Mucosa of descending colon (tissue), 3 donors: Measurements from ENCODE around the gene OGFOD3. TPM values are rescaled to one million over a fixed set of nuclear protein-coding genes. Genes with fewer than 3 reads are reported as not detected.
"Not testable (repeated sequence)": the region's sequence is repeated elsewhere in the genome, so short reads cannot be mapped to it uniquely, and the experiment has no call there.

Experiments
- ATAC-seq: fragments of 200-7000 bp; cut with Tn5 transposase; one replicate; pipeline ENCODE4 v1.9.1; 2020; ENCODE audit warnings: mild to moderate bottlenecking, moderate library complexity
- DNase-seq, 3 donors: peaks; one replicate each; pipeline ENCODE4 v3.0.0-alpha.2; 2020
- H3K36me3 ChIP-seq: fragments of 200-600 bp; one replicate; pipeline ENCODE4 v1.8.0; 2021; ENCODE audit warnings: low read depth, mild to moderate bottlenecking
- H3K4me1 ChIP-seq: fragments of 200-600 bp; one replicate; pipeline ENCODE4 v1.8.0; 2021; ENCODE audit warnings: low read depth, mild to moderate bottlenecking
- H3K4me3 ChIP-seq: fragments of 200-600 bp; one replicate; pipeline ENCODE4 v1.8.0; 2021; ENCODE audit warnings: mild to moderate bottlenecking
- H3K9me3 ChIP-seq: fragments of 200-600 bp; one replicate; pipeline ENCODE4 v1.8.0; 2021; ENCODE audit warnings: mild to moderate bottlenecking
- CTCF ChIP-seq: fragments of 200-600 bp; IDR thresholded peaks from one replicate; pipeline ENCODE4 v1.8.0; 2022; ENCODE audit warnings: antibody characterized with exemption, mild to moderate bottlenecking
- intact Hi-C, 2 donors: fragments of 100-400 bp; cut with DNase I in 1 of 2; cut with micrococcal nuclease in 1 of 2; formaldehyde crosslinking; loops; one replicate each; pipeline versions ENCODE4 v1.11.0 to v1.11.1; 2022; cut with DNase I, micrococcal nuclease
- total RNA-seq, 3 donors: library from RNA; stranded (reverse); fragmentation: NEBNext Ultra II Directional in 2 of 3; extraction: Animal tissue kit (Norgen Biotek cat#: 25700) in 2 of 3; gene quantifications; one replicate each; pipeline versions ENCODE4 v1.2.1 to v1.2.4, GENCODE V29; 2021 to 2023
- donor health status: DM: no; HTN: no; CAD: no; lungs with moderate emphysema.
- donor health status: DM: no; HTN: no; CAD: no.
- donor health status: DM: no; HTN: yes; CAD: no.

Gene OGFOD3
- total RNA-seq, 3 donors from 2014 or later: 26.2 to 28.8 (median 26.2) TPM

- Histone ChIP-seq H3K4me1 (peaks cover 8% of the 10 kb centered on the region), H3K36me3 (no peaks in the 10 kb centered on the region), H3K4me3 (no peak overlapping the region), H3K9me3 (no peaks in the 10 kb centered on the region)
- ATAC-seq (no peak), DNase-seq (peak in 1 of 3 donors; percentile 19)
- no peak for TF ChIP-seq CTCF
- intact Hi-C loops: no loop called here
Observed at GRCh38 chr17:82376042-82376730, 42.2 kb downstream of the OGFOD3 start.

GRCh38 chr17:82375359-82376041, 42.9 kb downstream of the OGFOD3 start:
- peak in 1 of 3 donors; percentile 43 for DNase-seq
- Histone ChIP-seq H3K9me3 (no peaks in the 10 kb centered on the region), H3K4me1 (peaks cover 14% of the 10 kb centered on the region), H3K4me3 (no peak overlapping the region), H3K36me3 (no peaks in the 10 kb centered on the region)
- no peak for TF ChIP-seq CTCF
- no peak for ATAC-seq
- intact Hi-C loops: no loop called here

GRCh38 chr17:82374626-82375331, 43.6 kb downstream of the OGFOD3 start:
- peak in 1 of 3 donors; percentile 49 for DNase-seq
- no peaks in the 10 kb centered on the region for H3K9me3 ChIP-seq
- peaks cover 19% of the 10 kb centered on the region for H3K4me1 ChIP-seq
- no peak overlapping the region for H3K4me3 ChIP-seq
- TF ChIP-seq CTCF: no peak
- intact Hi-C loops: no loop called here
- ATAC-seq: no peak
- no peaks in the 10 kb centered on the region for H3K36me3 ChIP-seq

- no peak for TF ChIP-seq CTCF
- Histone ChIP-seq H3K36me3 (no peaks in the 10 kb centered on the region), H3K4me1 (peaks cover 19% of the 10 kb centered on the region), H3K4me3 (no peak overlapping the region), H3K9me3 (no peaks in the 10 kb centered on the region)
- intact Hi-C loops: no loop called here
- DNase-seq (no peak), ATAC-seq (no peak)
Observed at GRCh38 chr17:82373731-82374625, 44.4 kb downstream of the OGFOD3 start.

GRCh38 chr17:82373072-82373452, 45.3 kb downstream of the OGFOD3 start:
- H3K36me3 ChIP-seq, ATAC-seq, H3K9me3 ChIP-seq, DNase-seq, H3K4me3 ChIP-seq, intact Hi-C loops: not testable (repeated sequence)
- peaks cover 19% of the 10 kb centered on the region for H3K4me1 ChIP-seq
